GM20431 (cell line): Measurements from ENCODE around the gene TRIM44.

Experiments
- in situ Hi-C: fragments of 300-500 bp; cut with MseI, MboI; formaldehyde crosslinking; loops from one replicate; pipeline ENCODE4 v1.15.0; 2020; ENCODE audit warnings: low sequenced_read_pairs; ENCODE audit not compliant: unreplicated experiment

Gene TRIM44

DNA sequence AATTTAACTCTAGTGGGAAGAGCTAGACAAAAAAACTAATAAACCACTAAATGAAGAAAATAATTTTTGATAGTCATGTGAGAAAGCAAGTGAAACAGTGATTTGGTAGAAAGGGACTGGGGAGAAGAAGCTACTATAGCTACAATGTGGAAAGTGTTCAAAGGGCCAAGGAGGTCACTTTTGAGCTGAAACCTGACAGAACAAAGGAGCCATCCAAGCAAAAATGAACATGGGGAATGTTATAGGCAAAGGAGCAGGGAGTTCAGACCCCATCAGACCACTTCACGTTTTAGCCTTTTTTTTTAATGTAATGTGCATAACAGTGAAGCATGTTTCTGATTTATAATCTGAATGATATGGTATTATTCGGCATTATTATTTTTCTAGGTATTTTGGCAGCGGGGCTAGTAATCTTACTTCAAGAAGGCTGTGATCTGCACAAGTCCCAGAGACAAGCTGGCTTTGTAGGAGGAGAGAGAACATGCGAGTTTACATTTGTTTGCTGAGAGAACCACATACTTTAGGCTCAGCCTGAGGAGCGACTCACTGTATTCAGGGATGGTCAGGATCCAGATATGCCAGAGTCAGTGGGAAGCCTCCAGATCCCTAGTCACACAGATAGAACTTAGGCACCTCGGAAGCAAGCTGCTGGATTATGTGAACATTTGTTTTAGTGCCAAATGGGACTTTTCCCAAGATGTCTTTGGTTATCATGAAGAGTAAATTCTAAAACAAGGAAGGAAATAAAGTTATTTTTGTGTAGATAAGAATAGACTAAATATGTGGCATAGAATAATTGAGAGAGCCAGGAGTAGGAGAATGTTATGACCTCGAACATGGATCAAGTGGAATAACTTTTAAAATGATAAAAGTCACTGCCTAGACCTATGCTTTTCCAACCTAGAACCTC is 118.6 kb downstream of the TRIM44 start:
- in situ Hi-C loops: no loop called here

DNA sequence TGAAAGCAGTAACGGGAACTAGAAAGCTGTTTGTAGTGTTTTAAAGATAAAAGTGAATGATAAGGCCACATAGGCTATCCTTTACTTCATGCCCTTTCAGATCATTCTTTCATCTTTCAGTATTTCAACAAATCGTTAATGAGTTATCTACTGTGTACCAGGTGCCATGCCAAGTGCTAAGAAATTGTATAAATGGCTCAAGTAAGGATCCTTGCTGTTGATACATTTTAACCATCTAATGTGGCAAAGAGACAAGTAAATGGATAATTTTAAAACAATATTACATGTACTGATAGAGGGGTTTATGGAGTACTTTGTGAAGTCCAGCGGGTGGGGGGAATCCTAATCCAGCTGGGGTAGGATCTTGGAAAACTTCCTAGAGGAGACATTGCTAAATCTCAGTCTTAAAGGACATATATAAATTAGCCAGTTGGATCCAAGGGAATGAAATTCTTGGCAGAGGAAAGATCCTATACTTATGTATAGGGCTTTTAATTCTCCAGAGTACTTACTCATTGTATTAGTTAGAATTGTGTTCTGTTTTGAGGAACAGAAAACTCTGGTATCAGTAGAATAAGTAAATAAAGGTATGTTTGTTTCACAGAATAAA is 119.4 kb downstream of the TRIM44 start:
- in situ Hi-C loops: no loop called here

DNA sequence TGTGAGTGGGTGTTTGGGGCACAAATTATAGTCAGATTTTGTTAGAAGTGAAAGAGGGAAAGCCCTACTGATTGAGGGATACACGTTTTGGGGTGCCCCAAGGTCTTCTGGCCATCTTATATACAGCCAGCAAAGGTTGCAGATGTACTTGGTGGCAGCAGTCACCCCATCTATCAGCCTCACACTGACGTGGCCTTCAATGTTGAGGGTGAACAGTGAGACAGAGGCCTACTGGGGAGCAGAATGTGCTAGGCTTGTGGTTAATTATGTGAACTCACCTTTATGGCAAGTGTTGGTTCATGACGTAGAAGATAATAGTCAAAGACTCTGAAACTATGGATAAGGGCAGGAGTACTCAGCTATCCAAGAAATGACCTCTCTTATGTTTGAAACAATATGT is 121.2 kb downstream of the TRIM44 start:
- in situ Hi-C loops: no loop called here

DNA sequence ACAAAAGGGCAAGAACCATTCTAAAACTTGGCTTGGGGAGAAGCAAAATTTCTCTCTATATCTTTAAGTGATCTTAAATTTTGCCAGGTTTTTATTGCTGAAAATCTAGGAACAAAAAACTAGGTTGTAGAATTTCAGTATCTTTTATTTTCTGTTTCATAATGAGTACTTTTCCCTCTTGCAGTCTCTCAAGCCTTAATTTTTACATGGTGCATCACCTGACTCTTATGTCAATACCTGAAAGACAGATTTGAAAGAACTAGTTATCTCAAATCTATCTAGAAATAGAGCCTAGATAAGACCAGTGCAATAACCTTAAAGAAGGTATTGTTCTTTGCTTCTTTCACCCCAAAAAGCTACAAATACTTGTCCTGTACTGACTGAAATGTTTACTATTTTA is 122.1 kb downstream of the TRIM44 start:
- in situ Hi-C loops: no loop called here

DNA sequence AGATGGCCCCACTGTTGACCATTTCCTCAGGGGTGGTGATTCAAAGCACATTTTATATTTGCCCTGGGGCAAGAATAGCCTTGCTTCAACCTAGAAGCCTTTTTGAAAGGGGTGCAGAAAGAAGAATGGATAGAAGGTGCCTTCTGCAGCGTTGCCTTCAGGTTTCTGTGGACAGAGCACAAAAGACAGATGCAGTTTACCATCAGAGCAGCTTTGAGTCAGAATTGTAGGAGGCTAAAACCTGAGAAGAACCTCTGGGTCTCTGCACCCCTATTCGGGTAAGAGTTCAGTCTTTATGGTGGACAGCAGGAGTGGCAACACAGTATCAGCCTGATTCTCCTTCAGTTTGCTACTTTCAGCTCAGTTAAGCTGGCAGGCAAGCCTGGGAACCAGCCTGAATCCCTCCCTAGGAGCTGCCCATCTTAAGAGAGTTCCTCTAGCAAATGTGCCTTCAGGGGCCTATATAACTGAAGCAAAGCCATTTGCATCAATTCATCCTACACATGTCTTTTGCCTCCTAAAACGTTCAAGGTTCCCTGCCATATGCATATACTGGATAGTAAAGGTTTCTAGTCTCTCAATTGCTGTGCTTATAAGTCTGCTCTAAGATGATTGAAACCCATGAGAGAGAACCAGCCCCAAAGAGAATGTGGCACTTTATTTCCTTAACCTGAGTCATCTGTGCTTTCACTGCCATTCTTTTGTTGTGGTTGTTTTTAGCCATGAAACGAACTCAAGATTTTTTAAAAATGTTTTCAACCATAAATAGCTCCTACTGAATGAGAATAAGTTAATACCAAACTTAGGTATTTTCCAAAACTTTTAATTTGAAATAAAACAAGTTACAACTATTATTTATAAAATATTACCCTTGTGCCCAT is 123.0 kb downstream of the TRIM44 start:
- in situ Hi-C loops: no loop called here

DNA sequence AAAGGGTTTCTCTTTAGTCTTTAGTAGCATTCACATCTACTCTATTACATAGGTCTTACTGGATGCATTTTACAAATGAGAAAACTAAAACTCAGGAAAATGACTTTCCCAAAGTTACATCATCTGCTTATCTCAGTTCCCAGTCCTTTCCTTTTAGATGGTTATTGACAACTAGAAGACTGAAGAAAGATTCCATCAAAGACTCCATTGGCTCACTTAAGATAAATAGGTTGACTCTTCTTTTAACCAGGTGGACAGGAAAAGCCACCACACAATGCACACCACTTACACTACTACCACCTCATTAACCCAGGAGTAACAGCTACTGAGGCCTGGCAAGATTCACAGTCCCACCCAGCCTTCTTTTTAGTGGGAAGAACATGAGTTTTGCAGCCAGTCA is 123.6 kb downstream of the TRIM44 start:
- in situ Hi-C loops: no loop called here

DNA sequence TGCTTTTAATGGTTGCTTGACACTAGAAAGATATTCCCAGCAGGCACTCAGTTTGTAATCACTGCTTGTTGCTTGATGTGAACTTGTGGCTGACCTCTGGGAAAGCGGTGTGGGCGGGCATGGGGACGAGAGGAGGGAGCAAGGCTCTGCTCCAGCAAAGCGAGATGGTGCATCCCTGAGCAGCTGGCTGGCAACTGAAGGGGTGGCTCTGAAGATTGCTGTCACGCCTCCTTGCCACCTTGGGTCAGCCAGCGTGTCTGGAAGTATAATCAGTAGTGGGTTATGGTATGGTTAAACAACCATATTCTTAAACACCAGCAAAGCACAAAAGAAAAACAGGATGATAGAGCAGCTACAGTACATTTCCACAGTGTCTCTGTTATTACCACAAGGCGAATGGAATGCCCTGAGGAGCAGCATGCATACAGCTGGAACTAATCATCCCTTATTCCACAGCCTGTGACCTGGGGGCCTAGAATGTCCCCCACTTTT is 124.5 kb downstream of the TRIM44 start:
- in situ Hi-C loops: no loop called here

DNA sequence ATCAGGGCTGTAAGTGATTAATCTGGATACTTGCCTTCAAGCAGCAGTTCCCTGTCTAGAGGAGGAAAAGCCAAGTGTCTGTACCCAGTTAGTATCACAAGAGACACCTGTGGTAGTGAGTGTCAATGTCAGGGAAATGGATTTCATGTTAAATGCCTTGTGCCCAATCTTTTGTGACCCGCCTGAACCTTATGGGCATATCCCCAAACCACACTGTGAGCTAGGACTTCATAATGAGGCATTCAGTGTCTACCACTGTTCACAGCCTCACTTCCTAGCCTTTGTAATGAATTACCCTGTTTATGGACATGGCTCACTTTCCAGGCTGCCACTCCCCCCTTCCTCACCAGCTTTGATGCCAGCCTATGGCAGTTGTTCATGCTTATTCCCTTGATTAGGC is 125.1 kb downstream of the TRIM44 start:
- in situ Hi-C loops: no loop called here

DNA sequence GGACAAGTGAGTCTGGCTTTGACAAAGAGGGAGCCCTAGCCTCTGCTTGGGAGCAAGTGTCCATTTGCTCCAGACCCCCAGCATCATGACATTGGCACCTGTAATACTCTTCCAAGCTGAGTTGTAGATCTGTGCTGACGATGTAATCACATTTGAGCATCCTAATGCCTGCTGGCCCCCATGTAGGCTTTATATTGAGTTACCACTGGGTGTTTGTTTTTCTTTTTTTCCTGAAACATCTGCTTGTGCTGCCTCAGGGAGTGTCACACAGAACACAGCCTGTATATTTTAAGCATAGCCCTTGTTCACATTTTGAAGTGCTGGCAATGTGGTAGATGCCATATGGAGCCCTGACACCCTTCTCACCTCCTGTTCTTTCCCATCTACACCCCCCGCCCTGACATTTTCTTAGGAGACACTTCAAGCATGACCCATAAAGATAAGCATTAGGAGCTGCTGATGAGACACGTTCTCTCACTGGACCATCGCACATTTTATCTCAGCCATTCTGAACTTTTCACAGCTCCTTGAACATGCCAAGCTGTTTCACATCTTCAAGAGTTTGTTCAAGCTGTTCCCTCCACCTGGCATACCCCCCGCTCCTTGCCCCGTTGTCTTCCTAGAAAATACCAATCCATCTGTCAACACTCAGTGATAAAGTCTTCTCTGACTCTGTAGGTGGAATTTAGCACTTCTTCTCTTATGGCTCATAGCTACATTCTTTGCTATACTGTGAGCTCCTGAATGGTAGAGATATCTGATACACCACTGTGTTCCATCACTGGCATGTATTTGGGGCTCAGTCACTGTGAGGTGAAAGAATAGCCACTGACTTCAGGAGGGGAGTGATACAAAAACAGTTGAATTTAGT is 128.7 kb downstream of the TRIM44 start:
- in situ Hi-C loops: no loop called here

DNA sequence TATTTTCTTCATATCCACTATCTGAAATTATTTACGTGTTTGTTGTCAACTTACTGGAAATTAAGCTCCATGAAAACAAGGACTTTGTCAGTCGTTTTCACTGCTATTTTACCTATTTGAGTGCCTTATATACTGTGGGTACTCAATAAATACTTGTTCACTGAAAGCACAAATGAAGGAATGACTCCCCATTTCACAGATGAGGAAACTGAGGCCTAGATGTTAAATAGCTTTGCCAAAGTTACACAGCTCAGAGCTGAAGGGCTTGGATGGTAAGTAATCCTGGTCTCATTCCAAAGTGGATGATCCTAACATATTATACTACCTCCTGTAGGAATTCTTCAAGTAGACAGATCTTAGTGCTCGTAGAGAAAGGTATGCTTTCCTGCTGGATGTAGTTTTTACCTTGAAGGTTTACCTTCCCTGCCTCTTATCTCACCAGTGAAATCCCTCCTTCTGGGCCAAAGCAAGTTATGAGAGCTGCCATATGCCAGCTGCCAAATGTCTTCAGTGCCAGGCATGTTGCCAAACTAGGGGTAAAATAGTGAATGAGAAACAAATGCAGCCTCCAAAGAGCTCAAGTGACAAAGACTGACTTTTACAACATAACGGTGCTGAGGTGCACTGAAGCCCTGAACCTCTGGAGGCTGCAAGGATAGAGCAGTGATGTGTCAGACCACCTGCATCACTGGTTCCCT is 129.7 kb downstream of the TRIM44 start:
- in situ Hi-C loops: no loop called here

DNA sequence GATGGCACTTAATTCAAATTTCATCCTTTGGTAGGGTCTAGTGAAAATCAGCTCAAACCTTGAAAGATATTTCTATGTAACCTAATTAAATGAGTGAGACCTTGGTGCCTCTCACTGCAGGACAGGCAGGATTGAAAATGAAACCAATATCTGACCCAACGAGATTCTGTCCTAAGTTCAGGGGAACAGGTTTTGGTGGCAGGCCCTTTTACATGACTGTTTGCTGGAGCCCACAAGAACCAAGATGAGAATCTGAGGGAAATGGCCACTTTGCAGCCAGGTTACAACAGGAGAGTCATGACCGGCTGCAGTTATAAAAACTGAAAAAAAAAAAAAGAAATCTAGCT is 130.2 kb downstream of the TRIM44 start:
- in situ Hi-C loops: no loop called here

DNA sequence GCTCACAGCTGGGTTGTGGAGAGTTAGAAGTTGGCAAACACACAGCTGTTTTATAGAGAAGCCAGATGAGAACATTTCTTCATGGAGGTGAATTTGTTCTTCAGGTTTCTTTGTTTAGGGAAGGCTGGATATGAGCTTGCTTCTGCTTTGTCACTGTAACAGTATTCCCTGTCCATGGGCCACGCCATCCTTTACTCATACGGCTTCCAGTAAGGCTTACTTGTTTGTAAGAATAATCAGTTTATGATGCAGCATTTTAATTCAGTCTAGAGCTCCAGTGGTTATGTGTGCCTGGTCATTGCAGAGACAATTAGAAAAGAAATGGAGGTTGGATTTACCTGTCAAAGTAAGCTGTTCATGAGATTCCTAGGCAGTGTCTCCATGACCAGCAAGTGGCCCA is 131.8 kb downstream of the TRIM44 start:
- in situ Hi-C loops: no loop called here

DNA sequence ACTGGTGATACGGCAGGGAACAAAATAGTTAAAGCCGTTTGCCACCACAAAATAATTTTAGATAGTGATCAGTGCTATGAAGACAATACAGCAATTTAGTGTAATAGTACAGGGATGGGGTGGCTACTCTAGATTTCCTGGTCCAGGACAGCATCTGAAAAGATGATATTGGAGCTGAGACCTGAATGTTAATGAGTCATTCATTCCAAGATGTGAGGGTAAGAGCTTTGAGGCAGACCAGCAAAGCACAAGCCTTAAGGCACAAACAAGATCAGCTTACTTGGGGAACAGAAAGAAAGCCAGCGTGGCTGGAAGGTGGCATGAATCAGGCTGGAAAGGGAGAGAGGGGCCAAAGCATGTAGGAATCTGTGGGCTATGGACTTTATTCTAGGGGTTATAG is 132.3 kb downstream of the TRIM44 start:
- in situ Hi-C loops: no loop called here

DNA sequence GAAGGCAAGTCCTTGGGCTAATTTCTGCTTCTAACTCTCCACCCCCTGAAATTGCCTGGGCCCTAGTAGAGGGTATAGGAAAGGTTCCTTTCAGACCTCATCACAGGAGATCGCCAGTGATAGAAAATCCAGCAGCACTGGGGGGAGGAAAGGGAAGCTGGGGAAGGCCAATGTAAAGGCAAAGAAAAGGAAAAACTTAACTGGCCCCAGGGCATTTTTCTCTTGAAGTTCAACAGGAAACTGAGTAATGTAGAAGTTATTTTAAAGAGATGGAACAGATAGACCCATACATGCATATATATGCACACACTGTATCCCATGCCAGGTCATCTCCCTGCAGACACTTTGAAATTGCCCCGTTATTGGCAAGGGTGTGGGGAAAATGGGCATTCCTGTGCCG is 134.0 kb downstream of the TRIM44 start:
- in situ Hi-C loops: no loop called here

DNA sequence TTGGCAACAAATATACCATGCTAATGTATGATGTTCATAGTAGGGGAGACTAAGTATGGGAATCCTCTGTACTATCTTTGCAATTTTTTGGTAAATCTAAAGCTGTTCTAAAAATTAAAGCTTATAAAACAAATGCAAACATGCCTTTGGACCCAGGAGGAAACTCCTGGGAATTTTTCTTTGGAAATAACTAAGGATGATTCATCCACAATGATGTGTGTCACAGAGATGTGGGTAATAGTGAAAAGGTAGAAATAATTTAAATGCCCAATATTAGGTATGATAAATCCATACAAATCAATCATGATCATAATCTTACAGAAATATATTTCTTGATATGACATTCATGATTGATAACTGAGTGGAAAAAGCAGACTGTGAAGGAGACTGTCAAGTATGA is 135.8 kb downstream of the TRIM44 start:
- in situ Hi-C loops: no loop called here

DNA sequence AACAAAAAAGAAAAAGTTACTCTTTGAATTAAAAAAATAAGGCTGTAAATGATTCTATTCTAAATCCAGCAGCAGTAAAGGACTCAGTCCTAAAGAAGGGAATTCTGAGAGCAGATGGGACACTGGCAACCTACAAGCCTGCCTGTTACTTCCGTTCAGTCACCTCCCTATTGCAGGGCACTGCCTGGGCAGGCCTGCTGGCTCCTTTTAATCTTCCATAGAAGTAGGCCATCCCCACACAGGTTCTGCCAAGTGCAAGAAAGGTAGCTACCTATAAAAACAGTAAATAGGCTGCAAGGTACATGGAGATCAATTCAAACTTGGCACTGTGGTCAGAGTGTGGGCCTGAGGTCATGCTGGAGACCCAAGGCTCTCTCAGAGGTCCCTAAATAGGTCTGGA is 136.4 kb downstream of the TRIM44 start:
- in situ Hi-C loops: no loop called here

DNA sequence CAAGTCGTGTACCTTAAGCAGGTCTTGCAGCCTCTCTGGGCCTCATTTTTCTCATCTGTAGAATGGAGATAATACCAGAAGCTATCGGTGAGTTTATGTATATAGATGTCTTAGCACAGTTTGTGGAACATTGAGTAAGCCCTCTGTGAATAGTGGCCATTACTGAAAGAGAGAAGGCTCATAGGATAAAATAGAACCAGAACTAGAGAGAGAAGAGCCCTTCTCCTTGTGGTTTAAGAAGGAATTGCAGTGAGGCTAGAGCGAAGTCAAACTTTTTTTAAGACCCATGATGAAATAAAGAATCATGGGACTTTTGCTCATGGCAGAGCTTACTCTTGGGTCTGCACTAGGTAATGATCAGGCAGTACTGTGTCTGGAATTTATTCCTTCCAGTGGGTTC is 137.1 kb downstream of the TRIM44 start:
- in situ Hi-C loops: no loop called here

DNA sequence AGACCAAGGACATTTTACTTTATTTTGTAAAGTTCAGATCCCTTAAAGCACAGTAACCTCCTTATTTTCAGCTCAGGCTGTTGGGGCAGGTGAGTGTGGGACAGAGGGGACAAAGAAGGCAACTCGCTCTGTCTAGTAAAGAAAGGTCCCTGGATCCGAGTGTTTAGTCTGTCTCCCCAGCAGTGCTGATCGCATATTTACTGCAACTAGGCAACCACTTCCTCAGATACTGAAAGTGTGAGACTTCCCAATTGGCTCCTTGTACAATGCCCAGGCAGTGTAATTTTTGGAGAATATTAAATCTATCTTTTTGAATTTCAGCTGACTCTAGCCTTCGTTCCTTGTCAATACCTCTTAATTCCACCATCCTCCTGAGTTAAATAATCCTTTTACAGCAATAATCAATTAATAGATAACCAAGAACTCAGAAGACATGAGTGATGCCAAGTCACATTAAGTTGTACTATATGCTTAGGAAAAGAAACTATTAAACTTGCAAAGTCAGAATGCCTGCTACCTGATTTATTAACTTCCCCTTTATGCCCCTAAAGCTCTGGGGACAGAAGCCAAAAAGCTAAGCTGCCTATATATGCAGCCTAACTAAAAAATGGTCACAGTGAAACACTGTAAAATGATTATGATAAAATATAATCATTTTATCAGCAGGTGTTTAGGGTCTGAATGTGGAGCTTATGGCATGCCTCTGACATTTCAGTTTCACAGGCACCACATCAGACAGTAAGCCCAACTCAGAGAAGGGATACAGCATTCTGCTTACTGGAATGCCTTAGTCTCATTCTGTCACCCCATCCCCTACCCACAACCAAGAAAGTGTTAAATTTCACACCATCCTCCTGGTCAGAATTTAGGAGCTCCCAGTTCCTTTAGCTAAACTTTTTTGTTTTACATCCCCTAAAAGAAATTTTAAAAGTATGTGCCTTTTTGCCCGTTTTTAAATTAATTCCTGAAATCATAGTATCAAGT is 138.7 kb downstream of the TRIM44 start:
- in situ Hi-C loops: no loop called here
